ENCODE results near the gene RAB42. TPM values are rescaled to one million over a fixed set of nuclear protein-coding genes. Genes with fewer than 3 reads are reported as not detected.

Gene RAB42
- polyA plus RNA-seq, 2 donors: 0.51 to 0.96 TPM

GRCh38 chr1:28642056-28642846 lies 50.2 kb downstream of the RAB42 start:
- no peaks in the 10 kb centered on the region for H3K27me3 ChIP-seq (ENCODE audit: control insufficient read depth in 1 of 2, insufficient read depth in 2 of 2, low read length in 2 of 2)
- WGBS, 2 donors: 1% methylated on average over 26 of the region's 26 CpGs
- no peaks in the 10 kb centered on the region for H3K9me3 ChIP-seq (ENCODE audit: control insufficient read depth in 2 of 2, insufficient read depth in 1 of 2, low read depth in 1 of 2, low read length in 1 of 2)
- peak overlapping the region; percentile 90 to 98 for H3K27ac ChIP-seq (ENCODE audit: low read depth in 2 of 2, low read length in 1 of 2)
- H3K4me3 ChIP-seq (ENCODE audit: low read depth in 1 of 2, low read length in 2 of 2): peak overlapping the region; percentile 84 to 94
- H3K36me3 ChIP-seq (ENCODE audit: control insufficient read depth in 2 of 2, insufficient read depth in 2 of 2, low read length in 1 of 2): no peaks in the 10 kb centered on the region
- peaks cover 0 to 3% of the 10 kb centered on the region in 2 donors for H3K4me1 ChIP-seq (ENCODE audit: control insufficient read depth in 2 of 2, insufficient read depth in 2 of 2, low read length in 1 of 2)

DNA sequence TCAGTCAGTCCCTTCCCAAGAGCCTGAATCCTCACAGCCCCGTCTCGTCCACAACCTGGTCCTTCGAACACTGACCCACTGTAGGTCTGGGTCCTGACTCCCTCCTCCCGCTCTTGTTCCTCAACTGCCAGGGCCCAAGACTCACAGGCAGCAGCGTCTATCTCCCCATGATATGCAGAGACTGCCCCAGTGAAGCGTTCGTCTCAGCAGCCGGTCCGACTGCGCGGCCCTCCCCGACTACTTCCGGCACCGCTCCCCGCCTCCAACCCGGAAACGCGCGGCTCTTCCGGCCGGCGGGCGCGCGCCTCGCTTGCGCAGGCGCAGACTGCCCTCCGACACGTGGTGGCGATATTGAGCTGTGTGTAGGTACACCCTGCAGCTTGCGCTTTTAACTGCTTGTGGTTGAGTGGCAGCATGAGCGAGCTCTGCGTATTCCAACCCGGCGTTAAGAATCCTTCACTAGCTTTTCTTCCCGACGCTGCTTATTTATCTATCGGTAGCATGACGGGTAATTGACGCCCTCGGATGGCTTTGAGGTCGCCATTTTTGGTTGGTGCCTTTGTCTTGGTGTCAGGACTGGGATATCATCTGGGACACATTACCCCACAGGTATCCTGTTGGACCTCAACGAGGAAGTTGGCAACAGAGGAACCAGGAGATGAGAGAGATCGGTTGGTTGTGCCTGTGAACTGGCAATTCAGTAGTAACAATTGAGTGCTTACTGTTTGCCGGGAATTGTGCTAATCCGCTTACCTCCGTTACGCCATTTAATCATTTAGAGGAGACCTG lies 51.0 kb downstream of the RAB42 start, which contains the start of gene TAF12:
Gene TAF12, minus strand, starts transcription at position 221 of the 789 bp plus-strand sequence. CDS start 20,986 bp downstream, outside the sequence.
- H3K4me1 ChIP-seq (ENCODE audit: control insufficient read depth in 2 of 2, insufficient read depth in 2 of 2, low read length in 1 of 2): peaks cover 0 to 3% of the 10 kb centered on the region in 2 donors
- H3K36me3 ChIP-seq (ENCODE audit: control insufficient read depth in 2 of 2, insufficient read depth in 2 of 2, low read length in 1 of 2): no peaks in the 10 kb centered on the region
- peak within 1 kb of the TSS; percentile 84 to 94 for H3K4me3 ChIP-seq (ENCODE audit: low read depth in 1 of 2, low read length in 2 of 2)
- no peaks in the 10 kb centered on the region for H3K27me3 ChIP-seq (ENCODE audit: control insufficient read depth in 1 of 2, insufficient read depth in 2 of 2, low read length in 2 of 2)
- WGBS, 2 donors: 0 to 1% methylated on average over 49 of the region's 49 CpGs
- peak within 1 kb of the TSS; percentile 93 to 98 for H3K27ac ChIP-seq (ENCODE audit: low read depth in 2 of 2, low read length in 1 of 2)
- H3K9me3 ChIP-seq (ENCODE audit: control insufficient read depth in 2 of 2, insufficient read depth in 1 of 2, low read depth in 1 of 2, low read length in 1 of 2): no peaks in the 10 kb centered on the region

DNA sequence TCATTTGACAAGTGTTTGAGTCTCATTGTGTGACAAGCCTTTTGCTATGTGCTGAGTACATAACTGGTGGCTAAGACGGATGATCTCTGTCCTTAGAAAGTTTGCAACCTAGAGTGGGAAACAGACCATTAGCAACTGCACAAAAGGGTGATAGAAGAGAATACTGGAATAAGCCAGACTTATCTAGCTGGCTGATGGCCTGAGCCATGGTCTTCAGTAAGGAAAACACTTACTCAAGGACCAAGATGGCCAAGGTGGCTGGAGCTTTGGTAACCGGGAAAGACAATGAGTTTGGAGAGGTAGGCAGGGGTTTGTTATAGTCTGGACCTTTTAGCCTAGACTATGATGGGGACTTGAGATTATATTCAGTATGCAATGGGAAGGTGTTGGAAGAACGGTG lies 52.4 kb downstream of the RAB42 start:
- H3K27me3 ChIP-seq (ENCODE audit: control insufficient read depth in 1 of 2, insufficient read depth in 2 of 2, low read length in 2 of 2): no peaks in the 10 kb centered on the region
- peak overlapping the region; percentile 33 to 93 for H3K27ac ChIP-seq (ENCODE audit: low read depth in 2 of 2, low read length in 1 of 2)
- H3K9me3 ChIP-seq (ENCODE audit: control insufficient read depth in 2 of 2, insufficient read depth in 1 of 2, low read depth in 1 of 2, low read length in 1 of 2): no peaks in the 10 kb centered on the region
- no peak overlapping the region for H3K4me3 ChIP-seq (ENCODE audit: low read depth in 1 of 2, low read length in 2 of 2)
- H3K4me1 ChIP-seq (ENCODE audit: control insufficient read depth in 2 of 2, insufficient read depth in 2 of 2, low read length in 1 of 2): peaks cover 0 to 3% of the 10 kb centered on the region in 2 donors
- H3K36me3 ChIP-seq (ENCODE audit: control insufficient read depth in 2 of 2, insufficient read depth in 2 of 2, low read length in 1 of 2): no peaks in the 10 kb centered on the region
- 92 to 96% methylated on average over 3 of the region's 3 CpGs for WGBS, 2 donors

Other genes with a start within 250 kb of the RAB42 start
- gene PHACTR4, start 222.5 kb upstream of the RAB42 start, polyA plus RNA-seq: 10 to 100 TPM; 32.2 to 52.2 TPM
- 10 to 100 TPM; 32.5 to 46.4 TPM for gene RCC1, start 86.2 kb upstream of the RAB42 start, polyA plus RNA-seq
- gene TRNAU1AP, start 39.2 kb upstream of the RAB42 start, polyA plus RNA-seq: 10 to 100 TPM; 20.1 to 27.8 TPM
- gene TAF12, start 50.8 kb downstream of the RAB42 start, polyA plus RNA-seq: 10 to 100 TPM; 19.3 to 25.2 TPM
- gene RNU11, start 56.3 kb downstream of the RAB42 start, polyA plus RNA-seq: not detected
- 1 to 10 TPM; 3.2 to 5.0 TPM for gene GMEB1, start 76.5 kb downstream of the RAB42 start, polyA plus RNA-seq
- 10 to 100 TPM; 35.2 to 36.3 TPM for gene YTHDF2, start 144.7 kb downstream of the RAB42 start, polyA plus RNA-seq
- not detected for gene OPRD1, start 219.9 kb downstream of the RAB42 start, polyA plus RNA-seq